ENCODE results near the gene UQCR10.

Gene UQCR10

GRCh38 chr22:29738118-29738815 is 28.9 kb upstream of the UQCR10 start:
- H3K4me2 ChIP-seq: no peak overlapping the region

GRCh38 chr22:29739346-29739875 is 27.8 kb upstream of the UQCR10 start:
- Histone ChIP-seq H3K4me1 (ENCODE audit: low read depth, poor library complexity, severe bottlenecking) (no peaks in the 10 kb centered on the region), H3K27me3 (ENCODE audit: insufficient read depth, low read depth) (no peaks in the 10 kb centered on the region), H3K36me3 (ENCODE audit: insufficient read depth) (no peaks in the 10 kb centered on the region), H3K79me2 (ENCODE audit: insufficient read depth, low read depth) (no peaks in the 10 kb centered on the region), H3K4me3 (IDR thresholded peaks at IDR 0.05; ENCODE audit: insufficient read depth, low read depth, low read length) (no peak overlapping the region), H4K20me1 (ENCODE audit: insufficient read depth) (no peaks in the 10 kb centered on the region), H3K9ac (no peak overlapping the region), H3K4me2 (no peak overlapping the region), H3K27ac (no peak overlapping the region), H2AFZ (ENCODE audit: low read depth) (no peak overlapping the region)
- no peak for TF ChIP-seq CTCF (conservative IDR thresholded peaks at IDR 0.05; ENCODE audit: low read depth, low read length)

More at GRCh38 chr22:29738118-29738815, 28.9 kb upstream of the UQCR10 start:
- Histone ChIP-seq H3K79me2 (ENCODE audit: insufficient read depth, low read depth) (no peaks in the 10 kb centered on the region), H3K27me3 (ENCODE audit: insufficient read depth, low read depth) (no peaks in the 10 kb centered on the region), H3K9ac (no peak overlapping the region), H4K20me1 (ENCODE audit: insufficient read depth) (no peaks in the 10 kb centered on the region), H3K27ac (no peak overlapping the region), H3K4me1 (ENCODE audit: low read depth, poor library complexity, severe bottlenecking) (no peaks in the 10 kb centered on the region), H3K36me3 (ENCODE audit: insufficient read depth) (no peaks in the 10 kb centered on the region), H2AFZ (ENCODE audit: low read depth) (no peak overlapping the region), H3K4me3 (IDR thresholded peaks at IDR 0.05; ENCODE audit: insufficient read depth, low read depth, low read length) (no peak overlapping the region)
- no peak for TF ChIP-seq CTCF (conservative IDR thresholded peaks at IDR 0.05; ENCODE audit: low read depth, low read length)

- Histone ChIP-seq H4K20me1 (ENCODE audit: insufficient read depth) (no peaks in the 10 kb centered on the region), H3K4me2 (no peak overlapping the region), H3K36me3 (ENCODE audit: insufficient read depth) (no peaks in the 10 kb centered on the region), H3K4me3 (IDR thresholded peaks at IDR 0.05; ENCODE audit: insufficient read depth, low read depth, low read length) (no peak overlapping the region), H3K27me3 (ENCODE audit: insufficient read depth, low read depth) (no peaks in the 10 kb centered on the region), H3K4me1 (ENCODE audit: low read depth, poor library complexity, severe bottlenecking) (no peaks in the 10 kb centered on the region), H3K9ac (no peak overlapping the region), H3K79me2 (ENCODE audit: insufficient read depth, low read depth) (no peaks in the 10 kb centered on the region), H3K27ac (no peak overlapping the region), H2AFZ (ENCODE audit: low read depth) (no peak overlapping the region)
- no peak for TF ChIP-seq CTCF (conservative IDR thresholded peaks at IDR 0.05; ENCODE audit: low read depth, low read length)
Measured at GRCh38 chr22:29740216-29740615, 27.0 kb upstream of the UQCR10 start.

- Histone ChIP-seq H3K4me1 (ENCODE audit: low read depth, poor library complexity, severe bottlenecking) (no peaks in the 10 kb centered on the region), H3K79me2 (ENCODE audit: insufficient read depth, low read depth) (no peaks in the 10 kb centered on the region), H2AFZ (ENCODE audit: low read depth) (no peak overlapping the region), H3K27me3 (ENCODE audit: insufficient read depth, low read depth) (no peaks in the 10 kb centered on the region), H3K4me2 (no peak overlapping the region), H3K27ac (no peak overlapping the region), H3K4me3 (IDR thresholded peaks at IDR 0.05; ENCODE audit: insufficient read depth, low read depth, low read length) (no peak overlapping the region), H4K20me1 (ENCODE audit: insufficient read depth) (no peaks in the 10 kb centered on the region), H3K36me3 (ENCODE audit: insufficient read depth) (no peaks in the 10 kb centered on the region), H3K9ac (no peak overlapping the region)
- no peak for TF ChIP-seq CTCF (conservative IDR thresholded peaks at IDR 0.05; ENCODE audit: low read depth, low read length)
Measured at GRCh38 chr22:29741926-29742325, 25.2 kb upstream of the UQCR10 start.

Measured in KMS-11 (cell line).